HUES64 (cell line): ENCODE results near the gene PARP1.
"Not testable (repeated sequence)": the region's sequence is repeated elsewhere in the genome, so short reads cannot be mapped to it uniquely, and the experiment has no call there.

ENCODE experiments used
- H3K27ac ChIP-seq: 2 replicates; pipeline ENCODE4 v1.7.0; 2013; ENCODE audit warnings: low read depth, low read length, inconsistent platforms
- H3K27me3 ChIP-seq: 2 replicates; pipeline ENCODE4 v1.6.1; 2013; ENCODE audit warnings: mild to moderate bottlenecking, low read length; ENCODE audit not compliant: insufficient read depth
- H3K36me3 ChIP-seq: 2 replicates; pipeline ENCODE4 v1.6.1; 2013; ENCODE audit warnings: mild to moderate bottlenecking, low read length; ENCODE audit not compliant: insufficient read depth
- H3K4me1 ChIP-seq: 2 replicates; pipeline ENCODE4 v1.6.1; 2013; ENCODE audit warnings: mild to moderate bottlenecking, low read length, moderate library complexity; ENCODE audit not compliant: insufficient read depth
- H3K4me3 ChIP-seq: 2 replicates; pipeline ENCODE4 v1.5.1; 2013; ENCODE audit warnings: mild to moderate bottlenecking, low read length, moderate library complexity
- H3K9ac ChIP-seq: 2 replicates; pipeline ENCODE4 v1.6.1; 2013; ENCODE audit warnings: mild to moderate bottlenecking, low read depth, low read length
- H3K9me3 ChIP-seq: 2 replicates; pipeline ENCODE4 v1.6.1; 2013; ENCODE audit warnings: low read depth, low read length; ENCODE audit not compliant: insufficient read depth
- WGBS: fragments of 150-250, 120-280 bp; methylation state at CpG from one replicate; pipeline ENCODE4 v1.1.7; 2013; ENCODE audit warnings: missing lambda C conversion rate; 5-methylcytosine and 5-hydroxymethylcytosine counted together

PARP1 gene

GRCh38 chr1:226342656-226343055, 65.2 kb downstream of the PARP1 start:
- no peak overlapping the region for H3K27ac ChIP-seq
- no peaks in the 10 kb centered on the region for H3K4me1 ChIP-seq
- 78% methylated on average over 1 of the region's 2 CpGs for WGBS
- H3K27me3 ChIP-seq: no peaks in the 10 kb centered on the region
- H3K9ac ChIP-seq: no peak overlapping the region
- no peaks in the 10 kb centered on the region for H3K36me3 ChIP-seq
- no peak overlapping the region for H3K4me3 ChIP-seq
- no peaks in the 10 kb centered on the region for H3K9me3 ChIP-seq

- whole genome bisulfite sequencing: 80% methylated on average over 3 of the region's 3 CpGs
- not testable (repeated sequence) for H3K9me3 ChIP-seq, H3K27ac ChIP-seq, H3K9ac ChIP-seq, H3K4me1 ChIP-seq, H3K27me3 ChIP-seq, H3K36me3 ChIP-seq, H3K4me3 ChIP-seq
Observed at GRCh38 chr1:226340111-226340510, 67.8 kb downstream of the PARP1 start.

- no peaks in the 10 kb centered on the region for H3K36me3 ChIP-seq
- H3K4me3 ChIP-seq: no peak overlapping the region
- WGBS: 85% methylated on average over 7 of the region's 8 CpGs
- H3K27me3 ChIP-seq: no peaks in the 10 kb centered on the region
- no peak overlapping the region for H3K9ac ChIP-seq
- no peaks in the 10 kb centered on the region for H3K9me3 ChIP-seq
- H3K4me1 ChIP-seq: no peaks in the 10 kb centered on the region; the same call in 1 of the 2 replicates
- H3K27ac ChIP-seq: no peak overlapping the region
Observed at GRCh38 chr1:226337276-226337875, 70.5 kb downstream of the PARP1 start.

GRCh38 chr1:226335661-226336060, 72.2 kb downstream of the PARP1 start:
- no peaks in the 10 kb centered on the region for H3K36me3 ChIP-seq
- no peaks in the 10 kb centered on the region for H3K27me3 ChIP-seq
- H3K4me3 ChIP-seq: no peak overlapping the region
- WGBS: 73% methylated on average over 1 of the region's 1 CpG
- no peaks in the 10 kb centered on the region for H3K9me3 ChIP-seq
- H3K9ac ChIP-seq: no peak overlapping the region
- no peak overlapping the region for H3K27ac ChIP-seq
- H3K4me1 ChIP-seq: no peaks in the 10 kb centered on the region; the same call in 1 of the 2 replicates

GRCh38 chr1:226332947-226333346, 74.9 kb downstream of the PARP1 start:
- Histone ChIP-seq H3K4me1 (no peaks in the 10 kb centered on the region; the same call in 1 of the 2 replicates), H3K36me3 (no peaks in the 10 kb centered on the region), H3K9ac (no peak overlapping the region), H3K4me3 (no peak overlapping the region), H3K9me3 (no peaks in the 10 kb centered on the region), H3K27me3 (no peaks in the 10 kb centered on the region), H3K27ac (no peak overlapping the region)
- WGBS: no CpG with 5 or more reads among the region's 2 CpGs

GRCh38 chr1:226329237-226329636, 78.7 kb downstream of the PARP1 start:
- Histone ChIP-seq H3K36me3 (no peaks in the 10 kb centered on the region), H3K27me3 (no peaks in the 10 kb centered on the region), H3K4me1 (no peaks in the 10 kb centered on the region; the same call in 1 of the 2 replicates), H3K9ac (no peak overlapping the region), H3K9me3 (no peaks in the 10 kb centered on the region), H3K4me3 (no peak overlapping the region), H3K27ac (no peak overlapping the region)
- 98% methylated on average over 2 of the region's 3 CpGs for WGBS

- H3K9ac ChIP-seq: no peak overlapping the region
- H3K4me3 ChIP-seq: no peak overlapping the region
Observed at GRCh38 chr1:226327761-226328162, 80.1 kb downstream of the PARP1 start.

GRCh38 chr1:226325178-226325577, 82.7 kb downstream of the PARP1 start:
- H3K9ac ChIP-seq: no peak overlapping the region
- H3K4me1 ChIP-seq: no peaks in the 10 kb centered on the region
- no peaks in the 10 kb centered on the region for H3K27me3 ChIP-seq
- peaks cover 4% of the 10 kb centered on the region; the same call in 1 of the 2 replicates for H3K9me3 ChIP-seq
- H3K36me3 ChIP-seq: no peaks in the 10 kb centered on the region
- 90% methylated on average over 1 of the region's 1 CpG for WGBS
- H3K4me3 ChIP-seq: no peak overlapping the region
- H3K27ac ChIP-seq: no peak overlapping the region

More at GRCh38 chr1:226327761-226328162, 80.1 kb downstream of the PARP1 start:
- Histone ChIP-seq H3K9me3 (no peaks in the 10 kb centered on the region), H3K36me3 (no peaks in the 10 kb centered on the region), H3K27me3 (no peaks in the 10 kb centered on the region), H3K4me1 (no peaks in the 10 kb centered on the region; the same call in 1 of the 2 replicates), H3K27ac (no peak overlapping the region)
- WGBS: 91% methylated on average over 2 of the region's 2 CpGs

GRCh38 chr1:226324479-226324878, 83.4 kb downstream of the PARP1 start:
- Histone ChIP-seq H3K36me3 (no peaks in the 10 kb centered on the region), H3K9me3 (peaks cover 4% of the 10 kb centered on the region; the same call in 1 of the 2 replicates), H3K4me3 (no peak overlapping the region), H3K27ac (no peak overlapping the region), H3K4me1 (no peaks in the 10 kb centered on the region), H3K9ac (no peak overlapping the region), H3K27me3 (no peaks in the 10 kb centered on the region)

- WGBS: 96% methylated on average over 3 of the region's 3 CpGs
- Histone ChIP-seq H3K4me1 (no peaks in the 10 kb centered on the region), H3K27me3 (no peaks in the 10 kb centered on the region), H3K36me3 (no peaks in the 10 kb centered on the region), H3K9ac (no peak overlapping the region), H3K27ac (no peak overlapping the region), H3K4me3 (no peak overlapping the region), H3K9me3 (peaks cover 4% of the 10 kb centered on the region; the same call in 1 of the 2 replicates)
Observed at GRCh38 chr1:226322986-226323385, 84.9 kb downstream of the PARP1 start.

GRCh38 chr1:226320930-226321329, 87.0 kb downstream of the PARP1 start:
- H3K27ac ChIP-seq: no peak overlapping the region
- H3K9ac ChIP-seq: no peak overlapping the region
- no peaks in the 10 kb centered on the region for H3K36me3 ChIP-seq
- no peak overlapping the region for H3K4me3 ChIP-seq
- H3K27me3 ChIP-seq: no peaks in the 10 kb centered on the region
- WGBS: 92% methylated on average over 10 of the region's 10 CpGs
- no peaks in the 10 kb centered on the region for H3K4me1 ChIP-seq
- H3K9me3 ChIP-seq: peaks cover 4% of the 10 kb centered on the region; the same call in 1 of the 2 replicates

GRCh38 chr1:226318471-226318870, 89.4 kb downstream of the PARP1 start:
- peaks cover 4% of the 10 kb centered on the region; the same call in 1 of the 2 replicates for H3K9me3 ChIP-seq
- no peak overlapping the region for H3K27ac ChIP-seq
- H3K9ac ChIP-seq: no peak overlapping the region
- no peaks in the 10 kb centered on the region for H3K27me3 ChIP-seq
- H3K4me1 ChIP-seq: no peaks in the 10 kb centered on the region
- H3K36me3 ChIP-seq: no peaks in the 10 kb centered on the region
- 88% methylated on average over 5 of the region's 5 CpGs for WGBS
- H3K4me3 ChIP-seq: no peak overlapping the region
